GOT3 (cell line): ENCODE results near the gene ENTPD1.

Source experiments
- DNase-seq: peaks from one replicate; lab custom pipeline; 2025; ENCODE audit warnings: mixed read lengths; lab: John Stamatoyannopoulos, UW

Gene ENTPD1

GRCh38 chr10:95831076-95831475, 75.1 kb downstream of the ENTPD1 start:
- no peak for DNase-seq

DNA sequence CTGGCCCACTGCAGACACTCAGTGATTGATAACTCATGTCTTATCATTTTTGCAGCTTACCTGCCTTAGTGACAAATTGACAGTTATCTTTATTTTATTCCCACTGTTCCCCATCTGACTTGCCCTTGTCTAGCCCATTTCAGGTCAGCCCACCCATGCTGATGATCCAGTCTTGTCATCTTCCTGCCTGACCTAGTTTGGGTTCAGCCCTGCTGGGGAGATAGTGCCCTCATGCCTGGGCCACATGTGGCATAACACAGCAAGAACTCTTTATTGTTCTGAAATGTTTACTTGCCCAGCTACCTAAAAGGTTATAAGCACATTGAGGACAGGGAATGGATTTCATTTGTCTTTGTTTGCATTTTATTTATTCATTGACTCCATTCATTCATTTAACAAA, 75.6 kb downstream of the ENTPD1 start:
- DNase-seq: no peak

GRCh38 chr10:95832216-95833041, 76.5 kb downstream of the ENTPD1 start:
- DNase-seq: peak; percentile 3

DNA sequence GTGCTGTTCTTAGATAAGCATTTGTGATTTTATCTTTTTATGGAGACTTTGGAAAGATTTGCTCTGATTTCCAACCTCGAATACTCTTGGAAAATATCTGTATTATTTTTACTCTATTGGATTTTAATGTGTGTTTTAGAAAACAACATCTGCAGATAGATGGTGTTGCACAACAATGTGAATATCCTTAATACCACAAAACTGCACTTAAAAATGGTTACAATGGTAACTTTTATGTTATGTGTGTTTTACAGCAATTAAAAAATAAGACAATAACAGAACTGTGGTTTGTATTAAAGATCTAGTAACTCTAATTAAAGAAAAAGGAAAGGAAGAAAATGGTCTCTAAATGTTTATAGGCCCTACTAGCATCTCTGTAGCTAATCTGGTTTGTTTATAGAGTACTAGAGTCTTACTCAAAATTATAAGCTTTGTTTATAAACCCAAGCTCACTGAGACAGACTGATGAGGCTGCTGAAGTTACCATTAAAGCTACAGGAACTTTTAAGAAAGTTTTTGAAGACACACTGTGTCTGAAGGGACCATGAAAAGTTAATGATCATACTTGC, 77.2 kb downstream of the ENTPD1 start:
- no peak for DNase-seq

DNA sequence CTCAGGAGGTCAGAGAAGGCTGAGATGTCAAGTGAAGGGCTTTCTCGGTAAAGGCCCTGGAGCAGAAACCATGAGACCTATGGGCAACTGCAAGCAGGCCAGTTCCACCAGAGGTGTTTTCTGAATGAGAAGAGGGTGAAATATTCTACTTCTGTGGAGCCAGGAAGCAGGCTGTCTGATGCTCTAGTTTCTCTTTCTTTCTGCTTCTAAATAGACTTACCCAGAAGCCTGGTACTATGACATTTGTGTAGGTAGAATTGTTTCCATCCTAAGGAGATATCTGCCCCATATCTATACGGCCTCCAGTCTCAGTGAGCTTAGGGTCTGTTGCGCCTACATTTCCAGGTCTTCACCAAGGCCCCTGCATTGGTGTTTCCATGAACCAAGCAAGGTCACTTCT, 78.4 kb downstream of the ENTPD1 start:
- DNase-seq: no peak

DNA sequence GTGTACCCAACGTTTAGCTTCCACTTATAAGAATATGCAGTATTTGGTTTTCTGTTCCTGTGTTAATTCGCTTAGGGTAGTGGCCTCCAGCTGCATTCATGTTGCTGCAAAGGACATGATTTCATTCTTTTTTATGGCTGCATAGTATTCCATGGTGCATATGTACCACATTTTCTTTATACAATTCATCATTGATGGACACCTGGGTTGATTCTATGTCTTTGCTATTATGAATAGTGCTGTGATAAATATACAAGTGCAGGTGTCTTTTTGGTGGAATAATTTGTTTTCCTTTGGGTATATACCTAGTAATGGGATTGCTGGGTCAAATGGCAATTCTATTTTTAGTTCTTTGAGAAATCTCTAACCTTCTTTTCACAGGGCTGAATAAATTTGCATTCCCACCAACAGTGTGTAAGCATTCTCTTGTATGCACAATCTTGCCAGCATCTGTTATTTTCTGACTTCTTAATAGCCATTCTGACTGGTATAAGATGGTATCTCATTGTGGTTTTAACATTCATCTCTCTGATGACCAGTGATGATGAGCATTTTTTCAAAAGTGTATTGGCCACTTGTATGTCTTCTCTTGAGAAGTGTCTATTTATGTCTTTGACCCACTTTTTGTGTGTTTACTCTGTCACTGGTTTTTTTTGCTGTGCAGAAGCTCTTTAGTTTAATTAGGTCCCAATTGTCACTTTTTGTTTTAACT, 79.3 kb downstream of the ENTPD1 start:
- DNase-seq: no peak

DNA sequence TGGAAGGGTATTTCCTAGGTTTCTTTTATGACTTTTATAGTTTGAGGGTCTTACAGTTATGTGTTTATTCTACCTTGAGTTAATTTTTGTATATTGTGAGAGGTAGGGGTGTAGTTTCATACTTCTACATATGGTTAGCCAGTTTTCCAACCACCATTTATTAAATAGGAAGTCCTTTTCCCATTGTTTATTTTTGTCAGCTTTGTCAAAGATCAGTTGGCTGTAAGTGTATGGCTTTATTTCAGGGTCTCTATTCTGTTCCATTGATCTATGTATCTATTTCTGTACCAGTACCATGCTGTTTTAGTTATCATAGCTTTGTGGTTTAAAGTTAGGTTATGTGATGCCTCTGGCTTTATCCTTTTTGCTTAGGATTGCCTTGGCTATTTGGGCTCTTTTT, 79.9 kb downstream of the ENTPD1 start:
- no peak for DNase-seq

DNA sequence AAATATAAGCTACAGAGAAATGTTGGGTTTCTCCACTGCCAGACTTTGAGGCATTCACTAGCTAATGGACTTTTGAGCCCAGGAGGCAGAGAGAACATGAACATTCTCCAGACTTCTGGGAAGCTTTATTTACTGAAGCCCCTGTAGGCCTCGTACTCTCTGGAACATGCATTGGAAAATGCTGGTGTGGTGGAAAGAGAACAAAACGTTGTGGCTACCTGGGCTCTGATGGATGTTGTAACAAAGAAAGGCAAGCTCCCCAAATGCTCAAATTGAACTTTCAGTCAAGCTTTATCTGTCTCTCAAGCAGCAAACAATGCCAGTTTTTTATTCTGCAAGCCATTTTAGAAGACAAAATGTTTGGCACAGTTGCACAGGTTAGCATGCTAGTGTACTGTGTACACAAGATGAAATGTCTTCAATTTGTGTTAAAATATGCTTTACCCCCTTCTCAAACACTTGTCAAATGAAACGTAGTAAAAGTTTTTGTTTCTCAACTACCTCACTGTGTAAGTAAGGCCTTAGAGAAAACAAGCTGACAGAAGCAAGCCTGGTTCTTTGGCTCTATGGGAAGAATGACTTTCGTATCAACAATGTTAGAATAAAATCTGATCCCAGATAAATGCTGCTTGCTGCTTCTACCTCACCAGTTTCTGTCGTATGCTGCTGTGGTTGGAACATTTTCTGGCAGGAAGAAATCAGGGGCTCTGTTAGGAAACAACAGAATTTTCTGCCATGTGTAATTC, 80.8 kb downstream of the ENTPD1 start:
- DNase-seq: no peak

GRCh38 chr10:95837356-95837776, 81.4 kb downstream of the ENTPD1 start:
- no peak for DNase-seq

- no peak for DNase-seq
Observed at GRCh38 chr10:95837783-95838182, 81.8 kb downstream of the ENTPD1 start.

- DNase-seq: no peak
Observed at GRCh38 chr10:95840121-95840520, 84.2 kb downstream of the ENTPD1 start.

DNA sequence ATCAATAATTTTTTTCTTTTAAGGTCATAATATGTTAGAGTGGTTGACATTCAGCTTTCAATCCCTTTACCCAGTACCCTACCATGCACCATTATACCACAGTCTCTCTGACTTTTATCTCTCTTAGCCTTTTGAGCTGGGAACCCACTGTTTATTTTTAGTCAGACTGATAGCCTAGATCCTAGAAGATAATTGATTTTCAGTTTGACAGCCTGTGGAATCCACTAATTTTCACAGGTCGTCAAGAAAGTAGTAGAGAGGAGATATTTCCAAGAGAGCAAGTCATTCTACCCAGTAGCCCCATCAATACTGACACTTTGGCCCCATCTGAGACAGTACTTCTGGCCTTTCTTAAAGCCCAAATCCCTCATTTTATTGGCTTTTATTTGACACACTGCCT, 84.7 kb downstream of the ENTPD1 start:
- DNase-seq: no peak

DNA sequence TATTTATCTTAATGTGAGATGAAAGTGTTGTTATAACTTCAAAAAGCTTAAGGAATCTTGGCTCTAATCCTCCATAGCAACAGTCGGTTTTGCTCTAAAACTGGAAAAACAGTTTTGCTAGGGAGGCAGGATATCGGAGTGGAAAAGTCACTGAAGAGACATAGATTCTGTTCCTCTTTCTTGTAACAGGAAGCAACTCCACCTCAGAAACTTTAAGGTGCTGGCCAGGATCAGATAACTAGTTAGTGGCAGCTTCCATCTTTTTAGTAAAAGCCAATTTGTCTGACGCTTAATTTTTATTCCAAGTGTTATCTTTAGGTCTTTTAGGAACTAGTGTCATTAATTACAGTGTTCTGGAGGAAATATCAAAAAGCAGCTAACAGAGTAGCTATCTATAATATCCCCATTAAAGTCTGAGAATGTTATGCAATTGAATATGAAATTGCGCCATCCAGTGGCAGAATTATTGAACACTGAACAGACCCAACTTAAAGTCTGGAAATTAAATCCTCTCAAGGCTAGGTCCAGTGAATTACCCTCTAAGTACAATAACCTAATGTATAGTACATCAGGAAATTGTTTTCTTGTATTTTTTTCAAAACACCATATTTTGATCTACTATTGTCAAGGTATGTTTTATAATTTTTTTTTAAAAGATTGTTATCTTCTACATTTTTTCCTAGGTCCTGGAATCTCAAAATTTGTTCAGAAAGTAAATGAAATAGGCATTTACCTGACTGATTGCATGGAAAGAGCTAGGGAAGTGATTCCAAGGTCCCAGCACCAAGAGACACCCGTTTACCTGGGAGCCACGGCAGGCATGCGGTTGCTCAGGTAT, 85.9 kb downstream of the ENTPD1 start:
- no peak for DNase-seq

- DNase-seq: no peak
Observed at GRCh38 chr10:95845411-95845810, 89.4 kb downstream of the ENTPD1 start.

- no peak for DNase-seq
Observed at GRCh38 chr10:95847007-95847406, 91.0 kb downstream of the ENTPD1 start.

DNA sequence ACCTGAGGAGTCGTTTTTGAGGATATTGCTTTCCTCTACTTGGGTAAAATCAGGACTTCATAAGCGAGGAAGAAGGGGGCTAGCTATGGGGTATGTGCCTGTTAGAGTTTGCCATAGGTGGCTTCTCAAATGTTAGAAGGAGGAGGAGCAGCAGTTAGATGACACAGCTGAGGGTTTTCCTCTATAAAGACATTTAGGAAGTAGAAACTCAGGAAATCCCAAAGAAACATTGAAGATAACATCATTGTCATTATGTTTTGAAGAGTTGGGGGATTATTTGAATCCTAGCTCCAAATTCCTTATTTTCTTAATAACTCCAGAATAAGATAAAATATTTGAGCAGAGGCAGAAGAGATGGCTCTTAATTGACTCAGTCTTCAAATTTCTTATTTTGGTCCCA, 92.9 kb downstream of the ENTPD1 start:
- no peak for DNase-seq

- DNase-seq: no peak
Observed at GRCh38 chr10:95850791-95851190, 94.8 kb downstream of the ENTPD1 start.

DNA sequence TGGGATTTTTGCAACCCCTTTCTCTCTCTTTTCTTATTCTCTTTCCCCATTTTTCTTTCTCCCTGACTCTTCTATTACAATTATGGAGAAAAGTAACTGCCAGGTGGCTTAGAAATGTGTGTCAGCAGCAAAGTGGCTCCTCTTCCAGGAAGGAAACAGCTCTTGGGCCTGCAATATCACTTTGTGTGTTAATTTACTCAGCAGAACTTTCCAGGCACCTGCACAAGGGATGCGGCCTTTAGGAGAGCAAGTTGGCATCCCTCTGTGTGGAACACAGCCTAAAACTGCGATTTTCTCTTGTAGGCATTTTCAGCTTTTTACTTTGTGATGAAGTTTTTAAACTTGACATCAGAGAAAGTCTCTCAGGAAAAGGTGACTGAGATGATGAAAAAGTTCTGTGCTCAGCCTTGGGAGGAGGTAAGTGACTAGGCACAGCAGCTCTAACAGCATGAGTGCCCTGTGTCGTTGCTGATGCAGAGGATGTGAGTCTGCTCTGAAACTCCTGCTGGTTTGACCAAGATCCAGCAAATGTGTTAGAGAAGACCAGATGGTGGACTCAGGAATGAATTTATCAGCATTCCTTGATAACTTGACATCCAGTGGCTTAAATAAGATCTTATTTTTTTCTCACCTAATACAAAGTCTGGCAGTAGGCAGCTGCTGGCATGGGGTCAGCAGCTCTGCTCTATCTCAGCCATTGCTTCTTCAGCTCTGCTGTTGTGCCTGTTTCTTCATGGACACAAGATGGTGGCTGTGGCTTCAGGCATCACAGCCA, 104.4 kb downstream of the ENTPD1 start:
- DNase-seq: no peak

DNA sequence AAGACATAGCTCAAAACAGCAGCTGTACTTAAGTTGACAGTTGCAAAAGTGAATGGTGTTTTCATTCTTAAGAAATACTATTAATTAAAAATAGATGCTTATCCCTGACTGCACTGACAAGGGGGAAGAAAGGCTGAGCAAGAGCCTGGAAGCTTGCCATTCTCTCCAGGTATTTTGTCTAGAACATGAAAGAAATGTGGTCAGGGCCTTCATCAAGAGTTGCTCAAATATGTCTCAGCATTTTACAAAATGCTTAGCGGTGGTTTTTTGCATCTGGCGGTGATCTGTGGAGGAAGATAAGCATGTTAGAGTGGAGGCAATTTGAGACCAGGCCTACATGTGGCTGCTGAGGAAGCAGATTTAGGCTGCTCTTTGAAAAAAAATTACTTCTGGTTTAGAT, 105.4 kb downstream of the ENTPD1 start:
- no peak for DNase-seq

DNA sequence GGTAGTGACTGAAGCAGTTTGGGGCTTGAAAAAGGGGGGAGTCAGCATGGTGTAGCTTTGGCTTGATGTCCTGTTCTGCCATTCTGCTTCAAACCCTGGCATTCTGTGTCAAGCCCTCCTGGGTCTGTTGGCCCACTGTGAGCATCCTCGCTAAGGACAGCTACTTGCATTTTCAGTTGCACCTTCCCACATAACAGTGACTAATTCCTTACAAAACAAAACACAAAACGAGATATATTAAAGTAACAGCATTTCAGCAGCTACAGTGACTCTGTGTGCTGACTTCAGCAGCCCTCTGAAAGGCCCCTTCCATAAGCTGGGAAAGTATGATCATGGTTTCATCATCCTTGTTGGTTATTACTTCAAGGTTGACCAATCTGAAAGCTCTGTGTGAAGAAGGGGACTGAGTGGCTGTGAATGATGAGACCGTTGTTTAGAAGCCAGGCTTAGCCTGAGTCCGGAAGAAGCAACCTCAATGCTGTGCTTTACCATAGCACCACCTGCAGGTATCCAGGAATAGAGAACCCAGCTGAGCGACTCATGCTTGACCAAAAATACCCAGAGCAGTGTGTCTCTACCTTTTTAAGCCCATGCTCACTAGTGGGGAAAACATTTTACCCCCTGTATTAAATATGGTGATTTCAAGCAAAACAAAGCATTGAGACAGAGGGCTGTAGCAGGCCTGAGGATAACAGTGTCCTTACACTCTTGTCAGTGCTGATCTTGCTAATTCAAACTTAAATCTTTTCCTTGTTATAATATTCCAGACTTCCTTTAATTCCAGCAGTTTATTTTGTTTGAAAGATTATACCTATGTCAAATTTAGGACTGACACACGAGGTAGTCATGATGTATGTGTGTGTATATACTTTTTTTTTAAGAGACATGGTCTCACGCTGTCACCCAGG, 109.2 kb downstream of the ENTPD1 start:
- no peak for DNase-seq
